GM12878 (cell line): ENCODE data around the gene SLC12A4. TPM values are rescaled to one million over a fixed set of nuclear protein-coding genes. Genes with fewer than 3 reads are reported as not detected.

ENCODE experiments used
- ATAC-seq: fragments of 200-7000 bp; cut with Tn5 transposase; 3 replicates; pipeline ENCODE4 v1.9.1; 2020; ENCODE audit warnings: mild to moderate bottlenecking, moderate library complexity
- BruUV-seq: library from RNA; stranded (reverse); fragments of 400-500 nt; replicated peaks from 2 replicates; lab custom pipeline; 2021; lab: Mats Ljungman, UMichigan
- CTCF ChIA-PET: fragments of 300-600 bp; sonication (Branson Sonifier 250); formaldehyde crosslinking; extraction: SDS; loops from one replicate; lab custom pipeline; 2021; ENCODE audit warnings: inconsistent platforms; lab: Yijun Ruan, JAX
- POLR2A ChIA-PET: fragments of 350-600 bp; formaldehyde crosslinking; extraction: SDS; loops from one replicate; lab custom pipeline; 2021; ENCODE audit warnings: inconsistent platforms; lab: Charles Lee
- RAD21 ChIA-PET: fragments of 300-600 bp; sonication (Branson Sonifier 250); formaldehyde crosslinking; loops from one replicate; lab custom pipeline; 2023; ENCODE audit warnings: antibody characterized with exemption; ENCODE audit not compliant: unreplicated experiment; lab: Charles Lee
- SMC1A ChIA-PET: fragments of 300-600 bp; sonication (Branson Sonifier 250); formaldehyde crosslinking; loops from one replicate; lab custom pipeline; 2023; ENCODE audit not compliant: unreplicated experiment, uncharacterized antibody; lab: Charles Lee
- DNase-seq: peaks from one replicate; pipeline ENCODE4 v3.0.0-alpha.2; 2011; ENCODE audit warnings: low read depth, low spot score
- FAIRE-seq: peaks from 3 replicates; lab custom pipeline; 2011; peaks lifted over from hg19 to GRCh38; lab: Jason Lieb, UNC
- H2AFZ ChIP-seq: 2 replicates; pipeline ENCODE4 v1.6.0; 2011; ENCODE audit warnings: low read depth, low read length, control low read depth; ENCODE audit not compliant: control insufficient read depth
- H3K27ac ChIP-seq: 2 replicates; pipeline ENCODE4 v1.5.1; 2011; ENCODE audit warnings: control low read depth; ENCODE audit not compliant: control insufficient read depth, insufficient read depth
- H3K27me3 ChIP-seq, 2 experiments: replicated peaks in 1 of 2; 2 replicates each; pipeline versions ENCODE4 v1.6.0 to v1.6.1; 2011; ENCODE audit warnings: low read length in 1 of 2; ENCODE audit not compliant: control insufficient read depth in 2 of 2, insufficient read depth in 2 of 2
- H3K36me3 ChIP-seq, 2 experiments: 2 replicates each; pipeline ENCODE4 v1.5.1; 2011; ENCODE audit warnings: low read length in 1 of 2; ENCODE audit not compliant: control insufficient read depth in 2 of 2, insufficient read depth in 2 of 2
- H3K4me1 ChIP-seq: 2 replicates; pipeline ENCODE4 v1.6.1; 2011; ENCODE audit warnings: mild to moderate bottlenecking, low read length, moderate library complexity, mixed read lengths; ENCODE audit not compliant: control insufficient read depth, insufficient read depth
- H3K4me2 ChIP-seq: 2 replicates; pipeline ENCODE4 v1.6.0; 2011; ENCODE audit warnings: control low read depth; ENCODE audit not compliant: control insufficient read depth, insufficient read depth
- H3K4me3 ChIP-seq: fragments of 200-600 bp; sonication (generic); 2 replicates; pipeline ENCODE4 v1.5.1; 2016
- H3K79me2 ChIP-seq: 2 replicates; pipeline ENCODE4 v1.6.0; 2011; ENCODE audit warnings: low read length; ENCODE audit not compliant: control insufficient read depth, insufficient read depth
- H3K9ac ChIP-seq: 2 replicates; pipeline ENCODE4 v1.8.0; 2011; ENCODE audit warnings: low read length, control low read depth, mixed read lengths; ENCODE audit not compliant: control insufficient read depth, insufficient read depth
- H3K9me3 ChIP-seq: replicated peaks from 3 replicates; pipeline ENCODE4 v1.5.1; 2011; ENCODE audit warnings: mild to moderate bottlenecking, low read length; ENCODE audit not compliant: control insufficient read depth, insufficient read depth
- H4K20me1 ChIP-seq: 2 replicates; pipeline ENCODE4 v1.6.0; 2011; ENCODE audit not compliant: control insufficient read depth, insufficient read depth
- ATF3 ChIP-seq: IDR thresholded peaks from 2 replicates; pipeline ENCODE4 v1.6.1; 2011; ENCODE audit warnings: low read depth, mild to moderate bottlenecking, low read length, moderate library complexity, borderline replicate concordance; ENCODE audit errors: extremely low read depth
- CTCF ChIP-seq, 3 experiments: IDR thresholded peaks in 2 of 3; conservative IDR thresholded peaks in 1 of 3; 2 replicates each; pipeline ENCODE4 v1.5.1; 2011; ENCODE audit warnings: low read depth in 3 of 3, low read length in 3 of 3, mild to moderate bottlenecking in 3 of 3, control low read depth in 2 of 3, moderate library complexity in 2 of 3, inconsistent platforms in 1 of 3, mixed read lengths in 1 of 3; ENCODE audit not compliant: control insufficient read depth in 2 of 3, insufficient read depth in 1 of 3; ENCODE audit errors: extremely low read depth in 1 of 3
- EP300 ChIP-seq, 2 experiments: fragments of 150-350 bp in 1 of 2; IDR thresholded peaks; 2 replicates each; pipeline ENCODE4 v1.6.1; 2011 to 2012; ENCODE audit warnings: low read depth in 2 of 2, low read length in 2 of 2, borderline replicate concordance in 1 of 2, improper control_type of control experiment in 1 of 2, inconsistent platforms in 1 of 2; ENCODE audit not compliant: control insufficient read depth in 1 of 2
- MYC ChIP-seq: IDR thresholded peaks from 2 replicates; pipeline ENCODE4 v1.6.1; 2011; ENCODE audit warnings: mild to moderate bottlenecking, low read length, moderate library complexity, inconsistent platforms; ENCODE audit not compliant: insufficient read depth, insufficient replicate concordance, insufficient read length, severe bottlenecking
- PAX5 ChIP-seq: IDR thresholded peaks from 2 replicates; pipeline ENCODE4 v1.6.1; 2011; ENCODE audit warnings: low read depth, low read length, borderline replicate concordance
- PKNOX1 ChIP-seq: fragments of 450-650 bp; IDR thresholded peaks from 2 replicates; pipeline ENCODE4 v1.6.1; 2016; ENCODE audit warnings: mild to moderate bottlenecking
- SMAD5 ChIP-seq: IDR thresholded peaks from 2 replicates; pipeline ENCODE4 v1.6.1; 2016; ENCODE audit warnings: antibody characterized with exemption, low read depth
- ZNF217 ChIP-seq: fragments of 450-650 bp; IDR thresholded peaks from 2 replicates; pipeline ENCODE4 v1.6.1; 2017; ENCODE audit warnings: antibody characterized with exemption, mild to moderate bottlenecking
- WGBS: methylation state at CpG from one replicate; pipeline ENCODE4 v1.1.6; 2016; ENCODE audit warnings: low lambda C conversion rate; ENCODE audit not compliant: insufficient replicate concordance, insufficient coverage; ENCODE audit errors: missing lambda C conversion rate; 5-methylcytosine and 5-hydroxymethylcytosine counted together
- in situ Hi-C: fragments of 300-500 bp; cut with MboI; formaldehyde crosslinking; loops from 9 replicates; pipeline ENCODE4 v1.14.3; 2018; ENCODE audit warnings: mixed read lengths
- intact Hi-C: fragments of 100-400 bp; cut with micrococcal nuclease; formaldehyde crosslinking; loops from one replicate; pipeline ENCODE4 v1.14.2; 2022; ENCODE audit not compliant: unreplicated experiment
- polyA plus RNA-seq, 11 experiments: library from polyadenylated mRNA; depleted of rRNA in 4 of 11; unstranded in 6 of 11; stranded (reverse) in 5 of 11; fragments of >200 nt; fragmentation: Nextera tagmentation in 4 of 11; fragmentation: Illumina TruSeq in 1 of 11; extraction: Ambion mirVana in 4 of 11; extraction: Trizol in 1 of 11; gene quantifications; 1 replicate in 1 of 11; 2 replicates in 10 of 11; pipeline versions ENCODE4 v1.2.1 to v1.2.3, GENCODE V29; 2011 to 2016; ENCODE audit warnings: inconsistent platforms in 2 of 11, missing spikeins in 2 of 11, low read depth in 1 of 11
- total RNA-seq, 4 experiments: library from RNA; depleted of rRNA in 3 of 4; stranded (reverse); fragments of >200 nt in 3 of 4; fragmentation: Illumina TruSeq in 1 of 4; extraction: Trizol in 1 of 4; gene quantifications; 2 replicates each; pipeline versions ENCODE4 v1.2.1 to v1.2.3, GENCODE V29; 2013 to 2021
- TF ChIP-seq, protein P1 (sequence below): fragments of 450-650 bp; conservative IDR thresholded peaks from 2 replicates; pipeline ENCODE4 v1.6.1; 2017; ENCODE audit warnings: mild to moderate bottlenecking, moderate library complexity
- TF ChIP-seq, protein P2 (sequence below): IDR thresholded peaks from 2 replicates; pipeline ENCODE4 v1.6.1; 2012; ENCODE audit warnings: mild to moderate bottlenecking, low read depth, low read length

Gene SLC12A4
- total and polyA plus RNA-seq, 10 of the 15 experiments (the other 5 are each of a cell fraction or from before 2014, with no cell fraction given) = 0.95 to 39.9 (median 14.2) TPM

DNA sequence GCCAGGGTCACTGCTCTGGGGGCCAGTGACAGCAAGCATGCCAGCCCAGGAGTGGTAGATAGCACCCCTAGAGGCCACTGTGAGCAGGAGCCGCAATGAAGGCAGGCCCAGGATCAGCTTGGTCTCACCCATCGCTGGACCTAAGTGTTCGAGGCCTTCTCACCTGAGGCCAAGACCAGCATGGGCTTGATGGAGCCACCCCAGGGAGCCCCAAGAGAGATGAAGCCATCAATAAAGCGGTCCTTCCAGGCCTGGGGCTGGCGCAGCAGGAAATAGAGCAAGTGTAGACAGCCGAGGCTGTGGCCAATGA lies 26.3 kb downstream of the SLC12A4 start (continued):
- TF ChIP-seq ATF3 (no peak), PKNOX1 (no peak), ZNF217 (no peak), EP300 (IDR thresholded peaks at IDR 0.05; ENCODE audit: borderline replicate concordance in 1 of 2, control insufficient read depth in 1 of 2, low read depth in 2 of 2, low read length in 2 of 2) (no peak), CTCF (IDR thresholded peaks at IDR 0.05 in 2 of 3, conservative IDR thresholded peaks at IDR 0.05 in 1 of 3; ENCODE audit: control insufficient read depth in 2 of 3, extremely low read depth in 1 of 3, insufficient read depth in 1 of 3, low read depth in 3 of 3, low read length in 3 of 3) (peak; percentile 67 to 87 (median 83))
- TF ChIP-seq, all 136 proteins: peak for 4

DNA sequence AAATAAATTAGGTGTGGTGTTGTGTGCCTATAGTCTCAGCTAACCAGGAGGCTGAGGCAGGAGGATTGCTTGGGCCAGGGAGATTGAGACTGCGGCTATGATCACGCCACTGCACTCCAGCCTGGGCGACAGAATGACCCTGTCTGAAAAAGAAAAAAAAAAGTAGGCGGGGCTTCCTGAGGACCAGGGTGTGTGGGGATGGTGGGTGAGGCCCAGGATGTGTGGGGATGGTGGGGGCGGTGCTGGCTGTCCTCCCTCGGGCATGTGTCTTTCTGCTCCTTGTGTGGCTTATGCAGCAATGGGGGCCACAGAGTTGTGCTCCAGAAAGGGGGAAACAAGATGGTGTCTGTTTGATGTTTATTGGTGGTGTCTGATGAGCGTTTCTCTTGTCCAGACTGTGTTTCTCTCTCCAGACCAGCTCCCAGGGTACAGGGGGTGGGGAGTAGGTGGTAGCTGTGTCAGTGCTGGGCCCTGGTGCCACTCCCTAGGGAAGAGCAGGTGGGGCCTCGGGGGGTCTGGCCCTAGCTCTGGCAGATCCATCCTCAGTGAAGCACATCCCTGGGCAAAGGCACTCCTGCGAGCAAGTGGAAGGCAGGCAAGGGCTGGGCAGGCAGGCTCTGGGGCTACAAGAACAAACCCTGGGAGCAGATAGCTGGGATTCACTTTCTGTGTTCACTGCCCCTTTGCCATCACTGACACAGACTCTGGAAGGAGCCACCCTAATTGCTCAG lies 26.8 kb downstream of the SLC12A4 start:
- Histone ChIP-seq H3K4me3 (no peak overlapping the region), H2AFZ (no peak overlapping the region), H3K9ac (no peak overlapping the region), H3K9me3 (no peaks in the 10 kb centered on the region), H3K27ac (no peak overlapping the region), H3K79me2 (peaks cover 11% of the 10 kb centered on the region)
- BruUV-seq = no TSS peak
- no peak for DNase-seq
- TF ChIP-seq MYC (no peak), PAX5 (no peak), SMAD5 (0 out of 2 replicates have a peak, but pooled peaks have one; percentile 20)
- TF ChIP-seq, protein P1, sequence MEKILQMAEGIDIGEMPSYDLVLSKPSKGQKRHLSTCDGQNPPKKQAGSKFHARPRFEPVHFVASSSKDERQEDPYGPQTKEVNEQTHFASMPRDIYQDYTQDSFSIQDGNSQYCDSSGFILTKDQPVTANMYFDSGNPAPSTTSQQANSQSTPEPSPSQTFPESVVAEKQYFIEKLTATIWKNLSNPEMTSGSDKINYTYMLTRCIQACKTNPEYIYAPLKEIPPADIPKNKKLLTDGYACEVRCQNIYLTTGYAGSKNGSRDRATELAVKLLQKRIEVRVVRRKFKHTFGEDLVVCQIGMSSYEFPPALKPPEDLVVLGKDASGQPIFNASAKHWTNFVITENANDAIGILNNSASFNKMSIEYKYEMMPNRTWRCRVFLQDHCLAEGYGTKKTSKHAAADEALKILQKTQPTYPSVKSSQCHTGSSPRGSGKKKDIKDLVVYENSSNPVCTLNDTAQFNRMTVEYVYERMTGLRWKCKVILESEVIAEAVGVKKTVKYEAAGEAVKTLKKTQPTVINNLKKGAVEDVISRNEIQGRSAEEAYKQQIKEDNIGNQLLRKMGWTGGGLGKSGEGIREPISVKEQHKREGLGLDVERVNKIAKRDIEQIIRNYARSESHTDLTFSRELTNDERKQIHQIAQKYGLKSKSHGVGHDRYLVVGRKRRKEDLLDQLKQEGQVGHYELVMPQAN = no peak
- TF ChIP-seq, protein P2, sequence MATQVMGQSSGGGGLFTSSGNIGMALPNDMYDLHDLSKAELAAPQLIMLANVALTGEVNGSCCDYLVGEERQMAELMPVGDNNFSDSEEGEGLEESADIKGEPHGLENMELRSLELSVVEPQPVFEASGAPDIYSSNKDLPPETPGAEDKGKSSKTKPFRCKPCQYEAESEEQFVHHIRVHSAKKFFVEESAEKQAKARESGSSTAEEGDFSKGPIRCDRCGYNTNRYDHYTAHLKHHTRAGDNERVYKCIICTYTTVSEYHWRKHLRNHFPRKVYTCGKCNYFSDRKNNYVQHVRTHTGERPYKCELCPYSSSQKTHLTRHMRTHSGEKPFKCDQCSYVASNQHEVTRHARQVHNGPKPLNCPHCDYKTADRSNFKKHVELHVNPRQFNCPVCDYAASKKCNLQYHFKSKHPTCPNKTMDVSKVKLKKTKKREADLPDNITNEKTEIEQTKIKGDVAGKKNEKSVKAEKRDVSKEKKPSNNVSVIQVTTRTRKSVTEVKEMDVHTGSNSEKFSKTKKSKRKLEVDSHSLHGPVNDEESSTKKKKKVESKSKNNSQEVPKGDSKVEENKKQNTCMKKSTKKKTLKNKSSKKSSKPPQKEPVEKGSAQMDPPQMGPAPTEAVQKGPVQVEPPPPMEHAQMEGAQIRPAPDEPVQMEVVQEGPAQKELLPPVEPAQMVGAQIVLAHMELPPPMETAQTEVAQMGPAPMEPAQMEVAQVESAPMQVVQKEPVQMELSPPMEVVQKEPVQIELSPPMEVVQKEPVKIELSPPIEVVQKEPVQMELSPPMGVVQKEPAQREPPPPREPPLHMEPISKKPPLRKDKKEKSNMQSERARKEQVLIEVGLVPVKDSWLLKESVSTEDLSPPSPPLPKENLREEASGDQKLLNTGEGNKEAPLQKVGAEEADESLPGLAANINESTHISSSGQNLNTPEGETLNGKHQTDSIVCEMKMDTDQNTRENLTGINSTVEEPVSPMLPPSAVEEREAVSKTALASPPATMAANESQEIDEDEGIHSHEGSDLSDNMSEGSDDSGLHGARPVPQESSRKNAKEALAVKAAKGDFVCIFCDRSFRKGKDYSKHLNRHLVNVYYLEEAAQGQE = no peak
- TF ChIP-seq, all 136 proteins: peak for 1
- no peak overlapping the region for H3K4me2 ChIP-seq
- 50% methylated on average over 9 of the region's 9 CpGs for WGBS
- H4K20me1 ChIP-seq = no peaks in the 10 kb centered on the region
- in situ Hi-C loops (no loop called here), intact Hi-C loops (no loop called here)
- H3K36me3 ChIP-seq = peaks cover 0 to 11% of the 10 kb centered on the region in 2 experiments; a peak in 2 of 4 replicates
- no peak for FAIRE-seq
- peaks cover 7% of the 10 kb centered on the region for H3K4me1 ChIP-seq
- ChIA-PET SMC1A (interaction anchor here (0.9 to 1.0 kb wide), 2 partner anchors 23 to 424 kb away, joined by 3 to 4 read pairs; no protein-coding TSS in a partner anchor), POLR2A (no interaction called here), CTCF (interaction anchor here (0.7 to 2.5 kb wide), 14 partner anchors 11 to 397 kb away, joined by 3 to 9 read pairs (median 4); partner anchors contain the start of gene NUTF2), RAD21 (interaction anchor here (1.1 kb wide), 1 partner anchor 80 kb away, joined by 3 read pairs; no protein-coding TSS in a partner anchor)
- peak; percentile 7; the same call in 2 of the 3 replicates for ATAC-seq
- no peaks in the 10 kb centered on the region for H3K27me3 ChIP-seq
